Activated CD4-positive, alpha-beta T cell treated with anti-CD3 and anti-CD28 coated beads, Interleukin-2, Interleukin-6, amounts not matched to agents 100 ng/mL and 50 ng/mL, durations not matched to agents 16 hours and 8 hours (primary cell): ENCODE results near the gene SHC3.

ENCODE experiments used
- DNase-seq: peaks from one replicate; pipeline ENCODE4 v3.0.0-alpha.2; 2020

SHC3 gene

GRCh38 chr9:89049646-89050045 lies 129.0 kb downstream of the SHC3 start:
- DNase-seq: no peak

- DNase-seq: no peak
These were observed 130.0 kb downstream of the SHC3 start for GRCh38 chr9:89048616-89049015.

GRCh38 chr9:89047667-89048066 lies 131.0 kb downstream of the SHC3 start:
- DNase-seq: no peak

GRCh38 chr9:89046832-89047231 lies 131.8 kb downstream of the SHC3 start:
- no peak for DNase-seq

- no peak for DNase-seq
These were observed 133.7 kb downstream of the SHC3 start for GRCh38 chr9:89044881-89045280.

- no peak for DNase-seq
These were observed 134.5 kb downstream of the SHC3 start for GRCh38 chr9:89044104-89044503.

GRCh38 chr9:89042984-89043383 lies 135.6 kb downstream of the SHC3 start:
- no peak for DNase-seq

GRCh38 chr9:89039664-89040063 lies 139.0 kb downstream of the SHC3 start:
- DNase-seq: no peak

- DNase-seq: no peak
These were observed 139.5 kb downstream of the SHC3 start for GRCh38 chr9:89039104-89039465.

GRCh38 chr9:89038382-89039103 lies 140.1 kb downstream of the SHC3 start:
- no peak for DNase-seq

- no peak for DNase-seq
These were observed 140.7 kb downstream of the SHC3 start for GRCh38 chr9:89037891-89038290.

- DNase-seq: no peak
These were observed 141.3 kb downstream of the SHC3 start for GRCh38 chr9:89037346-89037745.

GRCh38 chr9:89036891-89037290 lies 141.7 kb downstream of the SHC3 start:
- no peak for DNase-seq

GRCh38 chr9:89036383-89036782 lies 142.2 kb downstream of the SHC3 start:
- no peak for DNase-seq

GRCh38 chr9:89032661-89033060 lies 146.0 kb downstream of the SHC3 start:
- no peak for DNase-seq

GRCh38 chr9:89032173-89032572 lies 146.4 kb downstream of the SHC3 start:
- DNase-seq: no peak

GRCh38 chr9:89029788-89030187 lies 148.8 kb downstream of the SHC3 start:
- DNase-seq: no peak

- no peak for DNase-seq
These were observed 151.7 kb downstream of the SHC3 start for GRCh38 chr9:89026876-89027275.

GRCh38 chr9:89025553-89025952 lies 153.1 kb downstream of the SHC3 start:
- DNase-seq: no peak

GRCh38 chr9:89024727-89025126 lies 153.9 kb downstream of the SHC3 start:
- no peak for DNase-seq

- DNase-seq: no peak
These were observed 154.9 kb downstream of the SHC3 start for GRCh38 chr9:89023740-89024139.

GRCh38 chr9:89022902-89023301 lies 155.7 kb downstream of the SHC3 start:
- DNase-seq: no peak

GRCh38 chr9:89022001-89022759 lies 156.4 kb downstream of the SHC3 start:
- DNase-seq: no peak

- no peak for DNase-seq
These were observed 157.3 kb downstream of the SHC3 start for GRCh38 chr9:89021154-89021803.
